Inflammatory macrophage (primary cell): ENCODE results near the gene IFI27L1.

Source experiments
- DNase-seq, 2 donors: peaks; one replicate each; pipeline ENCODE4 v3.0.0-alpha.2; 2020 to 2022

IFI27L1 gene

DNA sequence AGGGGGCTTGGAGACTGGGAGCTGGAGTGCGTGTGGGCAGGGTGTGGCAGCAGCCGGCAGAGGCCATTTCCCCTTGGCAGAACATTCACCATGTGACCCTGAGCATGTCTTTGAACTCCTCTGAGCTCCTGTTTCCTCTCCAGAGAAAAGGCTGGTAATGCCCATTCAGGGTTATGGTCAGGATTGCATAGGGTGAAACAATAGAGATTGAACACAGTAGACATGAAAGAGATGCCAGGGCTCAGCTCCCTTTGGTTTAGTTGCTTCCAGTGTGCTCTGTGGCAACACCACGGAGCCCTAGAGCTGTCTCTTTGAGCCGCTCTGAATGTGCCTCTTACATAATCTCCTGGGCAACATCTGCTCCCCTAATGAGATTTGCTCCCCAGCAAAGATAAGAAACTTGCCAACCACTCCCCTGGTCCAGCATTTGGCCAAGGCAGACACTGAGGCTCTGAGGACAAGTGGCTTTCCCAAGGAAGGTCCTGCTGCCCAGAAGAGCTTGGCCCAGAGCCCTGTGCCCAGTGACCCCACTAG is 34.0 kb downstream of the IFI27L1 start:
- peak; percentile 7 to 36 for DNase-seq

DNA sequence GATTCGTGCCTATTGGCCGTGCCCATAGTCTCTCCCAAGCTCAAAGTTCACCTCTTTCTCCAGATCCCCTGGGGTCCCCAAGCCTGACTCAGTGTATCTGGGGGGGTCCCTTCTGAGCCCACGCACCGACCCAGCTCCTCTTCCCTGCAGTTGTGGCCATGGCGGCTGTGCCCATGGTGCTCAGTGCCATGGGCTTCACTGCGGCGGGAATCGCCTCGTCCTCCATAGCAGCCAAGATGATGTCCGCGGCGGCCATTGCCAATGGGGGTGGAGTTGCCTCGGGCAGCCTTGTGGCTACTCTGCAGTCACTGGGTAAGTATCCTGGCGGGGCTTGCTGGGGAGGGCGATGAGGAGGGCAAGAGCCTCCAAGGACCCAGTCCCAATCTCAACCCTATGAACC is 34.5 kb downstream of the IFI27L1 start:
- no peak for DNase-seq

DNA sequence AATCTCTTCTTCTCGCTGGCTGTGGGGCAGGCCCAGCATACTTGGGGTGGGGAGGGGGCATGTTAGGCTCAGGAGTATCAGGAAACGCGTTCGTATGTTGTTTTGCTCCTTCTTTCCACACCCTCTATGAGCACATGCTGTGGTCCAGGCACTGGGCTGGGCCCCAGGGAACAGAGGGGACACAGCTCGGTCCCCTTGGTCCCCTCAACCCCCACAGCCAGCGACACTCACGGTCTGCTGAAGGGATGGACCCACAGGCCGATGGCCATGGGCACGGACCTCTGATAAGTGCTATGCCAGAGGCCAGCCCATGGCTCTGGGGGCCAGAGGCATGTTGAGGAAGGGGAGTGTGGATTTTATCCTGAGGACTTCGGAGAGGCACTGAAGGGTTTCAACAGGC is 35.6 kb downstream of the IFI27L1 start:
- DNase-seq = no peak

DNA sequence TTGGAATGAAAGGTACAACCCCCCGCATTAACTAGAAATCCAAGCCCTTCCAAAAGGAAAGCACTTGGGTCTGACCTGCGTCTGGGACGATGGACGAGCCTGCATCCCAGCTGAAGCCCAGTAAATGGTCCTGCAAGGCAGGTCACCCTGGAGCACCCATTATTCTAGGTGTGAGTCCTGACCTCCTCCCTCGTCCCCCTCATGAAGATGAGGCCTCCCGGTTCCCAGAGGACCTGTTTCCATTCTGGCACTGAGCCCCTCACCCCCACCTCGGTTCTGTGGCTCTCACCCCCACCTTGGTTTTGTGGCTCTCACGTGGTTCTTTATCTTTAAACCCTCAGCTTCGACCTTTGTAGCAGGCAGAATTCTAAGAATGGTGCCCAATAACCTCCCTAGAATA is 36.7 kb downstream of the IFI27L1 start:
- no peak for DNase-seq

DNA sequence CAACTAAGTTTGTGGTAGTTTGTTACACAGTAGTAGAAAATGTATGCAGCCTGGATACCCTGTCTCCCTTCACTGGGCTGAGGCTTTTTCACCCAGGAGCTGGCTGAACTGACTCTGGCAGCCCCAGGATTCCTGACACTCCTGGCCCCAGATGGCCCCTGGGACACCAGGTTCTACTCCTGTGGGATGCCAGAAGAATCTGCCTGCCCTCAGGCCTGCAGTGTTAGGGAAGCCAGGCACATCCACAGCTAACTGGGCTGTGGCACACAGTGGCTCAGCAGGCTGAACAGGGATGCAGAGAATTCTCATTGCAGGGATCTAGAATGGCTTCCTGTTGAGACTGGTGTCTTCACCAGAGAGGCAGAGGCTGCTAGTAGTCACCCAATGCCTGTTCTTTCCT is 38.0 kb downstream of the IFI27L1 start:
- no peak for DNase-seq

DNA sequence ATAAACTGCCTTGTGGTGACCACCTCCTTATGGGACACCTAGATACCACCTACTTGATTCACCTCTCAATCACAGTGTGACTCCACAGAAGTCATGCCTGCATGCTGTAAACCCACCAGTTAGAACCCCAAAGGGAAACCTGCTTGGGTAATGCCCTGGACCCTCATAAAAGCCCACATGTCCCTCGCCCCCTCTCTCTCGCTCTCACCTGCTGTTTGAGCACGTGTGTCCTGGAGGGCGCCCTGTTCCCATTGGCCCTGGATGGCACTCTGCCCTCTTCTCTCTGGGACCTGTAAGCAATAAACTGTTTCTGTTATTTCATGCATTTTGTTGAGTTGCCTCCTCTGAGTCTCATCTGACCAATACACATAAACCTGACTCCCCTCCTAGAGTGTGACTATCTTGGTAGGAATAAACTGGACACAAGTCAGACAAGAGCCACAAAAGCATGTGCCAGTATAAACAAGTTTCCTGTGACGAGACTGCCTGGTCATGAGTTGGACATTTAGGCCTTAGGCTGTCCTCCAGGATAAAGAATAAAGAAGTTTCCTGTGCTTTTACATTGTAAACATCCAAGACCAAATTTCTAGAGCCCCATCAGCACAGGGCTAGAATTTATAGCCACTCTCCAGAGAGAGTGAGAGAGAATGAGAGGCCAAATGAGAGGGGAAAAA is 39.7 kb downstream of the IFI27L1 start:
- no peak for DNase-seq

DNA sequence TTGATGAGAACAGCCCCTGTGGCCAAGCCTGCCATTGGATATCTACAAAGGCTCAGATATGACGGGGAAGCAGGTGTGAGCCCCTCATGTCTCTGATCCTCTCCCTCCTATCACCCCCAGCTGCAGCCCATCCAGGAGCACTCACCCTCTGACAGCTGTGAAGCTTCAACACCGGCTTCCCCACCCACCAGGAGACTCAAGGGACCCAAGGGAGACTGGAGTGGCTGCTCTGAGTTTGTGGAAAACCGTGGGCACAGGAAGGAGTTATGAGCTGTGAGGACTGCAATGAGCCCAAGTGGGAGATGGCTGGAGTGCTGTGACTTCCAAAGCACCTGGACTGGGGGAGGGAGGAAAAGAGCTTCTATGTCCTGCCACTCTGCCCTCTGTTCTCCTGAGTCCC is 40.4 kb downstream of the IFI27L1 start:
- DNase-seq = no peak

DNA sequence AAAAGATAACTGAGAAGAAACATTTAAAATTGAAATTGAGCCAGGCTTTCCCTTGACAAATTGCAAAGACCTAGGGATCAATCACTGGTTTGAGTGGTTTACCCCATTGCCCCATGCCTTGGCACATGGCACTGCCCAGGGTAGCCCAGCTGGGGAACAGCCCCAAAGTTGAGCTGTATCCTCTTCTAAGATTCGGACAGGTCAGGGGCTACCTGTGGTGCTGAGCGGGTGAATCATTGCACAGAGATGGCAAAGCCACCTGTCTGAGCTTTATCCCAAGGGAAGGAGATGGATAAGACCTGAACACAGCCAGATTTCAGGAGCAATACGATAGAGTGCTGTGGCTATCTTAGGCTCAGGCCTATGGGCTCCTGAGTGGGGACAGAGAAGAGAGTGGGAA is 41.3 kb downstream of the IFI27L1 start:
- no peak for DNase-seq

DNA sequence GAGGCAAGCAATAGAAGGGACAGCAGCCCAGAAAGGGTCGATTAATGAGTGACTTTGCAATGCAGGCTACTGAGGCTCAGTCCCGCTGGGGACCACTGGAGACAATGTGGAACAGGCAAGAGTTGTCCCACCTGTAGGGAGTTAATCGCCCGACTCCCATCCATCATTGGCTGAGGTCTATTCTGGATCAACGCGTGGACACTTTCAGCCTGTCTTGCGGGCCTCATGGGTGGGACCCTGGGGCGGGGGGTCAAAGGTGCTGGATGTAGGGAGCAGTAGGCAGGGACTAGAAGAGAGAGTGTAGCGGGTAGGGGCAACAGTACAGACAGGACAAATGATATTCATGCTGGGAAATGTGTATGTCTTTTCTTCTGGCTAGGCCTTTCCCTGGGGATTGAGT is 42.2 kb downstream of the IFI27L1 start:
- no peak for DNase-seq

DNA sequence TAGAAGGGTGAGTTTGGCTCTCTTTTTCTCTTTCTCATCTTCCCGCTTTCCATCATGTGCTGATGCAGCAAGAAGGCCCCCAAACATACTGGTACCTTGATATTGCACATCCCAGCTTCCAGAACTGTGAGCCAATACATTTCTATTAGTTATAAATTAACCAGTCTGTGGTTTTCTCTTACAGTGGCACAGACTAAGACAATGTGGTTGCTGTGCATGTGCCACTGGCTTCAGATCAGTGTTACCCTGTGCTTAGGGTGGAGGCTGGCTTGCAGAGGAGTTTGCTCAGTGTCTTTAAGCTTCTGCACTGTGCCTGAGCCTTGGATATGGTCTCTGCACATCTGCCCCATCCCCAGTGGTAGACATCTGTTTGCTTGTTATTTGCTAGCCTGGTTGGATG is 42.8 kb downstream of the IFI27L1 start:
- DNase-seq = no peak

DNA sequence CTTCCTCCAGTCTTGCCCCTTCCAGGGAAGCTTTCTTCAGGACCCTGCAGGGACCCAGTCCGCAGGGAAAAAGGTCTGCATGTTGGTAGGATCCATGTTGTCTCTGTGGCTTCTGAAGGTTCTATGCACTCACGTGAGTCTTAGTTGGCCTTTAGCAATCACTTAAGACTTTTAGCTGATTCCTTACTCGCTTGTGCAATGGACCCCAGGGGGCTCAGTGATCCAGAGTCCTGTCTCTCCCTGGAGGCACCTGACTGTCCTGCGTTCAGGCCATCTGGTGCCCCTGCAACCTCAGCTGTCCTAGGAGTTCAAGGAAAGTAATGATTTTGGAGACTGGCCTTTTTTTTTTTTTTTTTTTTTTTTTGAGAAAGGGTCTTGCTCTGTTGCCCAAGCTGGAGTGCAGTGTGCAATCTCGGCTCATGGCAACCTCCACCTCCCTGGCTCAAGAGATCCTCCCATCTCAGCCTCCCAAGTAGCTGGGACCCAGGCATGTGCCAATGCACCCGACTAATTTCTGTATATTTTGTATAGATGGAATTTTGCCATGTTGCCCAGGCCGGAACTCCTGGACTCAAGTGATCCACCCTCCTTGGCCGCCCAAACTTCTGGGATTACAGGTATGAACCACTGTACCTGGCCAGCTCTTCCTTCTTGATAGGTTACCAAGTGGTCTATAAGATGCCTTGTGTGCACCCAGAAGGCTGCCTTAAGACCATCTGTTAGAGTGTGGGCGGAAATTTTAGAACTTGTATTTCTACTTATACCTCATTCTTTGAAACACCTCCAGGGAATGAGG is 43.7 kb downstream of the IFI27L1 start:
- no peak for DNase-seq

DNA sequence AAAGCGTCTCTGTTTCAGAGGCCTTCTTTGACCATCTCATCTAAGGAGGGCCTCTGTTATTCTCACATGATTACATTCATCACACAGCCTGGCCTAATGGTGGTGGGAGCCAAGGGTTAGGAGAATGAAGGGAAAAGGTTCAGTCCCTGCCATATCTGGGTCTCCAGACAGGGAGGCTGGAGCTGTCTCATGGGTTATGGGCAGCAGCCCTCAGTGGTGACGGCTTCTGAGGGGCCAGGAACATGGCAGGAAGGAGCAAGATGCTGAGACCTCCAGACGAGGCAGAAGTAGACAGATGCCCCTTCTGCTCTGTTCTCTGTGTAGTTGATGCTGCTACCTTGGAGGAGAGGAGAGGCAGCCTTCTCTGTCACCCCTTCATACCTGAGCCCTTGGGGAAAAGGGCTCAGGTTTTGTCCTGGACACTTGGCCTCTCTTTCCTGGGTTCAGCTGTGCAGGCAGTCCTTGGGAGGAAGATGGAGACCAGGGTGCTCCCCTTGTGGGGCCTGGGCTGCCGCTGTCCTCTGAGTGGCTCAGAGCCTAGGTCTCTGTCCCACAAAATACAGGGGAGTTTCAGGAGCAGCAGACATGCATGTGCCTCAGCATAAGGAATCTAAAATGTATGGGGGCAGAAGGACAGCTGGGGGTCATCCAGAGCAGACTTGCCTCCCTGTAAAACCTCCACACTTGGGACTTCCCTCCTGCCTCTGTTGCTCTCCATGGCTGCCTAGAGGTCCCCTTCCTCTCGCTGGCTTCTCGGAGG is 44.7 kb downstream of the IFI27L1 start:
- no peak for DNase-seq

DNA sequence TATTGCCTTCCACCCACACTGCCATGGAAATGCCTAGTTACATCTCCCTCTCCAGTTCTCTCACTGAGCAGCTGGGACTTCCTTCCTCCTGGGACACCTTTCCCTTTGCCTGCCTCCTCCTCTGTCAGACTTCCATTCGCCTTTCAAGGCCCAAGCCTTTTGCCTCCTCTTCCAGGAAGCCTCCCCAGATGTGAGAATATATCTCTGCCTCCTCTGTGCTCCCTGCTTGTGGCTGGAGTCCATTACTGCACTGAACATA is 45.2 kb downstream of the IFI27L1 start:
- DNase-seq = no peak

DNA sequence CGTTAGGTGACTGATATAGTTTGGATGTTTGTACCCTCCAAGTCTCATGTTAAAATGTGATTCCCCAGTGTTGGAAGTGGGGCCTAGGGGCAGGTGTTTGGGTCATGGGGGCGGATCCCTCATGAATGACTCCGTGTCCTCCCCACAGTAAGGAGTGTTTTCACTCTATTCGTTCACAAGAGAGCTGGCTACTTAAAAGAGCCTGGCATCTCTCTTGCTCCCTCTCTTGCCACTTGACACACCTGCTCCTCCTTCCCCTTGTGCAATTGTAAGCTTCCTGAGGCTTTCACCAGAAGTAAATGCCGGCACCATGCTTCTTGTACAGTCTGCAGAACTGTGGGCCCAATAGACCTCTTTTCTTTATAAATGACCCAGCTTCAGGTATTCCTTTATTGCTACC is 45.7 kb downstream of the IFI27L1 start:
- no peak for DNase-seq

DNA sequence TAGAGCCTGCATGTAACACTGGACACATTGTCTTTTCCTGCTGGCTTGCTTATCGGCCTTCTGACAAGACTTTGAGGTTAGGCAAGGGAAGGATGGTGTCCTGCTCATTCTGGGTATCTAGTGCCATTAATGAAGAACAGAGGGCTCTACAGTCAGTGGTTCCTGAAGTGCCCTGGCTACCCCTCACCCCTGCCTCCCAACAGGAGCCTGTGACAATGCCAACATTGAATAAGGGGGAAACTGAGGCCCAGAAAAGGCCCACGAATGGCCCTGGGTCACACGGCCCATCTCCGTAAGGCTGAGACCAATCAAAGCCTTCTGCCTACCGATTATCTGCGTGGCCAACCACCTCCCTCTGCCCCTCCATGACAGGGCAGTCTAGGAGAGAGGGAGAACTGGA is 46.2 kb downstream of the IFI27L1 start:
- no peak for DNase-seq

DNA sequence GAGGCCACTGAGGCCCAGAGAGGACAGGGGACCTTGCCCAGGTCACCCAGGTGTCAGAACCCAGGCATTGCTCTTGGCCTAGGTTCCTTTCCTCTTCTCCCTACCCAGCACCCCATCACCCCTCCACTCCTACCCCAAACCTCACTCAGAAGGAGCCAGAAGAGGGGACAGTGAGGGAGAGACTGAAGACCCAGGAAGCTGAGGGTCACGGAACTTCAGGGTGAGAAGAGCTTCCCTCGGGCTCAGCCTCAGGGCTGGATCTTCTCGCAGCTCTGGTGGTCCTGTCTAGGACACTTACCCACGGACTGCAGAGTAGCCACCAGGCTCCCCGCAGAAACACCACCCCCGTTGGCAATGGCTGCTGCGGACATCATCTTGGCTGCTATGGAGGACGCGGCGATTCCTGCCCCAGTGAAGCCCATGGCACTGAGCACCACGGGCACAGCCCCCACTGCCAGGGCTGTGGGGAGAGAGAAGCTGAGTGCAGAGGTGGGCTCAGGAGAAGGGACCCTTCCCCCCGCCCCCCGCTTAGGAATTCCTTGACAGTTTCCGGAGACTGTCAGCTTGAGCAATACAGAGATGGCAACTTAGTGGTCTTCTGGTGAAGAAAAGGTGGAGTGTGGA is 47.2 kb downstream of the IFI27L1 start:
- DNase-seq = no peak

DNA sequence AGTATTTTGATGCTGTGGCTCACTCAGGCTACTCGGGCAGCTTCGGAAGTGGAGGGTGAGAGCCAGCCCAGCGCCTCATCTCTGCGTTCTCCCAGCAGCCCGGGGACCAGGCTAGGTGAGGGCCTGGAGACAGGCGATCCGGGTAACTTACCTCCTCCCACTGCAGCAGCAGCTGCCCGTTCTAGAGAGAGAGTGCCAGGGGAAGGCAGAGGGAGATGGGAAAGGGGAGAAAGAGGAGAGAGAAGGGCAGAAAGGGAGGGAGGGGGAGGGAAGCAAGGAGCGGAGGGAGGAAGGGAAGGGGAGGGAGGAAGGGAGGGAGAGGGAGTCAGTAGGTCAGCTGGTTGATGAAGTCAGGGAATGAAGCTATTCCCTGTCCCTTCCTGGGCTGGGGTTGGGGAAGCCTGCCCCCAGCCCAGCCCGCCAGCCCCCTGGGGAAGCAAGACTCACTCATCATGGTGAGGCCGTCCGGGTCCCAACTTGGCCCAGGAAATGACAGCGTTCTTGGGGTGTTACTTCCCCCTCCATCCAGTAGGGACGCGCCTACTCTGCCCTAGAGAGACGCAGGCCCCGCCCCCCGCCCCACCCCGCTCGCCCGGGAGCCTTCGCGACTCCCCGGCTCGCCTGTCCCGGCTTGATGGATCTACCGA is 48.1 kb downstream of the IFI27L1 start, which contains the start of gene IFI27L2:
IFI27L2 (minus strand) TSS at position 494 of the 647 bp plus-strand sequence; CDS start at position 454, 40 bp downstream.
- peak; percentile 79 to 84 for DNase-seq

DNA sequence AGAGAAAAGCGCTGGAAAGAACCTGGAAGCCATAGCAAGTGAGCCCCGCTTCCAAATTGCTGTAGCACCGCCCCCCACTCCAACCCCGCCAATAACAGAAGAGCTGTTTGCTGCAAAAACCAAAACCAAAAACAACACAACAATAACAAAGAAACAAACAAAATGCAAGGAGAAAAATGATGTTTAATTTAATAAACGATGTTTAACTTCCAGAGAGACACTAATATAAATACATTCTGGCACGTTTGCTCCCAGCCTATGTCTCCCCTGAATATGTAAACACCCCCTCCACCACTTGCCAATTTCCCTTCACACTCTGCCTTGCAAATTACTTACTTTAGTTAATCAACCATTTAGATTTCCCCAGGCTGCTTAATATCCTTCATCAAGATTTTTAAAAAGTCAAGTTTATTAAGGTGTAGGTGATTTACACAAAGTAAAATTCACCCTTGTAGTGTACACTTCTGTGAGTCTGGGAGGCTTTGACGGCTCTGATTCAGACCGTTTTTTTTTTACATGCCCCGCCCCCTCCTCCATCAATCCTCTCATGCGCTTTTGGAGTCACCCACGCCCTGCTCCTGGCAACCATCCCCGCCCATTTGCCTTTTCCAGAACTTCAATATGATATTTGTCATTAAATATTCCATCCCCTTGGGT is 48.8 kb downstream of the IFI27L1 start:
- DNase-seq = peak; percentile 55 to 74

DNA sequence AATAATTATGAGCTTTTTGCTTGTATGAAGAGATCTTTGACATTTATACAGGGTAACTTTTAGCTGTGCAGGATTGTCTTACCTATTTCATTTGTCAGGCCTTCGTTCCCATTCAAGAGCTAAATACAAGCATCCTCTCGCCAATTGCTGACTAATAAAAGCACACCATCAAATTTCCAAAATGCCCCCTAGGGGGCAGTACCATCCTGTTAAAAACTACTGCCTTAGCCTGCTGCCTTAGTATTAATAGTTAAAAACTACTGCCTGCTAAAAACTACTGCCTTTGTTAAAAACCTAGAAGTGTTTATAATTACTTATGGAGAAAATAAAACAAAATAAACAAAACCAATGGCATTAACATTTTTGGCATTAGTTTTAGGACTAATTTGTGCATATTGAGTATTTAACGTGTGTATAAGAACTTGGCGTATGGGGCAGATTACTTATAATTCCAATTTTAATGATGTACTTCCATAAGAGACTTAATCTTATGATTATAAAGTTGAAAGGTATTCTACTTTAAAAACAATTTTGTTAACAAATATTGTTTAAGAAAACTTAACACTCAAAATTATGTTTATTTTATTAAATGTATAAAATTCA is 51.3 kb downstream of the IFI27L1 start:
- DNase-seq = peak; percentile 71 to 81

DNA sequence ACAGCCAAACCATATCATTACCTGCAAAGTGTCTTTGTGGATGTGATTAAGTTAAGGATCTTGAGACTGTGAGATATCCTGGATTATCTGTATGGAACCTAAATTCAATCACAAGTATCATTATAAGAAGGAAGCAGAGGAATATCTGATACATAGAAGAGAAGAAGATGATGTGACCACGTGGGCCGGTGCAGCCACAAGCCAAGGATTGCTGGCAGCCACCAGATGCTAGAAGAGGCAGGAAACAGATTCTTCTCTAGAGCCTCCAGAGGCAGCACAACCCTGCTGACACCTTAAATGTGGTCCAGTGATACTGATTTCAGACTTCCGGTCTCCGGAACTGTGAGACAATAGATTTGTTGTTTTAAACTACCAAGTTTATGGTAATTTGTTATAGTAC is 54.4 kb downstream of the IFI27L1 start:
- no peak for DNase-seq

DNA sequence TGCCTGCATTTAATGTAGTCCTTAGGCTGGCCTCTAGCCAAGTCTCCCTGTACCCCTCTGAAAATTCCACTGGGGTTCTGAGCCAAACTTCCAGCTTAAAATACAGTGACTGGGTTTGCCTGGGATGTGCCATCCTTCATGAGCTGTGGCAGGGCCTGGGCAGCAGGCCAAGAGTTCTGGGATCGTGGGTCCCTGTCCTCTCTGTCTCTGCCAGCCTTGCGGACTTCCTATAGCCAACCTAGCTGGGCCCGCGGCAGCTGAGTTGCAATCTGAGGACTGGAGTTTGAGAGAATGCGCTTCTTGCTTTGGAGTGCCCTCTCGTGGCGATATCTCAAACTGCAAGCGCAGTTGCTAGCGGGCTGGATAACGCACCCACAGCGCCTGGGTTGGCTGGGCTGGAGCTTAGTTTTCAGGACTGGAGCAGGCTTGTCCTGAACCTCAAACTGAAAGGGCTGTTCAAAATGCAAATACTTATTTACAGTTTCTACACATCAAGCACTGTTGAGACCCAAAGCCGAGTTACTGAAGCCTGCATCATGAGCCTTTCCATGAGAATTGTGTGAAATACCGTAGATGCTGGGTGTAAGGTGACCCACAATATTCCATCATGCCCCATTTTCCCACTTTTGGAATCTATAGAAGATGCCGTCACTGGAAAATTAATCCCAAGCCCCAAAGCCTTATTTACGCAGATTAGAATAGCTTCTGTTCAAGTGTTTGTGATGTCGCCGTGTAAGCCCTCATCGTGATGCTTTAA is 55.6 kb downstream of the IFI27L1 start:
- peak; percentile 88 to 90 for DNase-seq
